ENCODE data around the gene SLC30A7. TPM values are rescaled to one million over a fixed set of nuclear protein-coding genes. Genes with fewer than 3 reads are reported as not detected.
A peak's percentile ranks its signal among the peaks of the same experiment; 100 is the strongest.
"Not testable (repeated sequence)": the region's sequence is repeated elsewhere in the genome, so short reads cannot be mapped to it uniquely, and the experiment has no call there.

Gene SLC30A7
- total RNA-seq, 1 donor from 2014 or later: 39.4 TPM

DNA sequence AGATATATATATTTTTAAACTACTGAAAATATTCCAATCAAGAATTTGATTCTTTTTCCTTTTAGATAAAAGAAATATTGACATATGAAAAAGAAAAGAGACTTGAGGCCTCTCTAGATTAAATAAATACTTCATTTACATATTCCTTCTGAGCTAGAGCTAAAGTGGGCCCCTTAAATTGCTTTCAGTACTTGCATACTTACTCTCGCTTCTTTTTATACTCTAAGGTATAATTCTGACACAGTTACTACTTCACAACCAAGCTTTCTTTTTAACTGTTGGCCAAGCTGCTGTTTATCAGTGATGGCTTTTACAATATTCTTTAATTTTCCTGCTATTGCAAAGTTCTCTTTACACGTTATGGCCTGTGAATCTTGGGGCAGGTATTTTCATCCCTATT is 25.9 kb upstream of the SLC30A7 start:
- Mint-ChIP-seq H3K9me3 (no peaks in the 10 kb centered on the region), H3K27me3 (ENCODE audit: low read depth) (peaks cover 4% of the 10 kb centered on the region), H3K4me3 (ENCODE audit: low read depth) (no peak overlapping the region), H3K36me3 (ENCODE audit: low read depth) (no peaks in the 10 kb centered on the region), H3K4me1 (ENCODE audit: low read depth) (no peaks in the 10 kb centered on the region), H3K27ac (no peak overlapping the region)
- DNase-seq (ENCODE audit: low spot score): no peak
- intact Hi-C loops (cut with micrococcal nuclease): loop anchor here (5.0 kb wide), 2 partner anchors 263 to 328 kb away; no protein-coding TSS in a partner anchor

GRCh38 chr1:100874433-100874832 is 21.5 kb upstream of the SLC30A7 start:
- Mint-ChIP-seq H3K27ac (no peak overlapping the region), H3K4me1 (ENCODE audit: low read depth) (no peaks in the 10 kb centered on the region), H3K4me3 (ENCODE audit: low read depth) (no peak overlapping the region), H3K9me3 (no peaks in the 10 kb centered on the region), H3K36me3 (ENCODE audit: low read depth) (no peaks in the 10 kb centered on the region), H3K27me3 (ENCODE audit: low read depth) (peaks cover 2% of the 10 kb centered on the region)
- DNase-seq (ENCODE audit: low spot score): no peak
- intact Hi-C loops (cut with micrococcal nuclease): no loop called here

- intact Hi-C loops (cut with micrococcal nuclease): no loop called here
- H3K9me3 Mint-ChIP-seq: no peaks in the 10 kb centered on the region
- H3K4me3 Mint-ChIP-seq (ENCODE audit: low read depth): no peak overlapping the region
- no peak overlapping the region for H3K27ac Mint-ChIP-seq
- peaks cover 2% of the 10 kb centered on the region for H3K27me3 Mint-ChIP-seq (ENCODE audit: low read depth)
- DNase-seq (ENCODE audit: low spot score): no peak
- H3K36me3 Mint-ChIP-seq (ENCODE audit: low read depth): no peaks in the 10 kb centered on the region
- no peaks in the 10 kb centered on the region for H3K4me1 Mint-ChIP-seq (ENCODE audit: low read depth)
Measured at GRCh38 chr1:100875228-100875627, 20.7 kb upstream of the SLC30A7 start.

- H3K9me3 Mint-ChIP-seq: no peaks in the 10 kb centered on the region
- peaks cover 2% of the 10 kb centered on the region for H3K27me3 Mint-ChIP-seq (ENCODE audit: low read depth)
- H3K4me3 Mint-ChIP-seq (ENCODE audit: low read depth): no peak overlapping the region
- no peak overlapping the region for H3K27ac Mint-ChIP-seq
- DNase-seq (ENCODE audit: low spot score): no peak
- H3K36me3 Mint-ChIP-seq (ENCODE audit: low read depth): no peaks in the 10 kb centered on the region
- H3K4me1 Mint-ChIP-seq (ENCODE audit: low read depth): no peaks in the 10 kb centered on the region
- intact Hi-C loops (cut with micrococcal nuclease): no loop called here
Measured at GRCh38 chr1:100876291-100876690, 19.6 kb upstream of the SLC30A7 start.

DNA sequence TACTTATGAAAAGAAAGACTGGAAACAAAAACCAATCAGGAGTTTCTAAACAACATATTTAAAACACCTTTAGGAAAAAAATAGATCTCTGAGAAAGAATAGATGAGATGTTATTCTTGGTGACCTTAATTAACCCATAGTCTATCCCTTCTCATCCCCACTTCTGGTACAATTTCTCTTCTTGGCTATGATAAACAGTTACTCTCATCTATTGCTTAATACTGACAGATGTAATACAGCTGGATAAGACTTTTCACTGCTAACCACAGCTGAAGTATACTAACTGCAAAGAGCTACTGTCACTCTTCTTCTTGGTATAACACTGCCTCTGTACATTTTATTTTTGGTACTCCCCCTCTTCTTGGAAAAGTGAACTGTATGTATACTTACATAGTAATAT is 16.5 kb upstream of the SLC30A7 start:
- no peaks in the 10 kb centered on the region for H3K9me3 Mint-ChIP-seq
- intact Hi-C loops (cut with micrococcal nuclease): no loop called here
- H3K4me1 Mint-ChIP-seq (ENCODE audit: low read depth): peaks cover 2% of the 10 kb centered on the region
- DNase-seq (ENCODE audit: low spot score): no peak
- peaks cover 6% of the 10 kb centered on the region for H3K27me3 Mint-ChIP-seq (ENCODE audit: low read depth)
- no peak overlapping the region for H3K27ac Mint-ChIP-seq
- H3K4me3 Mint-ChIP-seq (ENCODE audit: low read depth): no peak overlapping the region
- H3K36me3 Mint-ChIP-seq (ENCODE audit: low read depth): no peaks in the 10 kb centered on the region

GRCh38 chr1:100881687-100882086 is 14.2 kb upstream of the SLC30A7 start:
- Mint-ChIP-seq H3K36me3 (ENCODE audit: low read depth) (no peaks in the 10 kb centered on the region), H3K4me1 (ENCODE audit: low read depth) (peaks cover 2% of the 10 kb centered on the region), H3K4me3 (ENCODE audit: low read depth) (no peak overlapping the region), H3K9me3 (no peaks in the 10 kb centered on the region), H3K27me3 (ENCODE audit: low read depth) (peaks cover 4% of the 10 kb centered on the region), H3K27ac (no peak overlapping the region)
- intact Hi-C loops (cut with micrococcal nuclease): no loop called here
- DNase-seq (ENCODE audit: low spot score): no peak

DNA sequence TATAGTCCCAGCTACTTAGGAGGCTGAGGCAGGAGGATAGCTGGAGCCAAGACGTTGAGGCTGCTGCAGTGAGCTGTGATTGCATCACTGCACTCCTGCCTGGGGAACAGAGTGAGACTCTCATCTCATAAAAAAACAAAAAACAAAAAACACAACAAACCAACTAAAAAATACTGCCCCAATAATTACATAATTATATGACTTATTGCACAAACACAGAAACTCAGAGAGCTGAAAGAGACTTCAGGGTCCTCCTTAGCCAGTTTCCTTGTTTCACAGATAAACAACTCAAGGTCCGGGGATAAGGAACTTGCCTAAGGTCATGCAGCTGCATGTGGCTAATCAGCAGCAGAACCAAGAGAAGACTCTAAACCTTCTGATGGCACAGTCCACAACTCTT is 13.2 kb upstream of the SLC30A7 start:
- peaks cover 2% of the 10 kb centered on the region for H3K4me1 Mint-ChIP-seq (ENCODE audit: low read depth)
- H3K27ac Mint-ChIP-seq: no peak overlapping the region
- peaks cover 4% of the 10 kb centered on the region for H3K27me3 Mint-ChIP-seq (ENCODE audit: low read depth)
- H3K4me3 Mint-ChIP-seq (ENCODE audit: low read depth): no peak overlapping the region
- DNase-seq (ENCODE audit: low spot score): no peak
- H3K36me3 Mint-ChIP-seq (ENCODE audit: low read depth): no peaks in the 10 kb centered on the region
- intact Hi-C loops (cut with micrococcal nuclease): no loop called here
- no peaks in the 10 kb centered on the region for H3K9me3 Mint-ChIP-seq

GRCh38 chr1:100883963-100884362 is 11.9 kb upstream of the SLC30A7 start:
- H3K4me3 Mint-ChIP-seq (ENCODE audit: low read depth): no peak overlapping the region
- intact Hi-C loops (cut with micrococcal nuclease): no loop called here
- no peak for DNase-seq (ENCODE audit: low spot score)
- no peak overlapping the region for H3K27ac Mint-ChIP-seq
- peaks cover 9% of the 10 kb centered on the region for H3K36me3 Mint-ChIP-seq (ENCODE audit: low read depth)
- peaks cover 9% of the 10 kb centered on the region for H3K9me3 Mint-ChIP-seq
- H3K27me3 Mint-ChIP-seq (ENCODE audit: low read depth): peaks cover 4% of the 10 kb centered on the region
- H3K4me1 Mint-ChIP-seq (ENCODE audit: low read depth): peaks cover 2% of the 10 kb centered on the region

- DNase-seq (ENCODE audit: low spot score); H3K27ac Mint-ChIP-seq; H3K4me3 Mint-ChIP-seq (ENCODE audit: low read depth); H3K27me3 Mint-ChIP-seq (ENCODE audit: low read depth); intact Hi-C loops (cut with micrococcal nuclease): not testable (repeated sequence)
- peaks cover 31% of the 10 kb centered on the region for H3K36me3 Mint-ChIP-seq (ENCODE audit: low read depth)
- peaks cover 32% of the 10 kb centered on the region for H3K9me3 Mint-ChIP-seq
- peaks cover 14% of the 10 kb centered on the region for H3K4me1 Mint-ChIP-seq (ENCODE audit: low read depth)
Measured at GRCh38 chr1:100889007-100889406, 6.9 kb upstream of the SLC30A7 start.

GRCh38 chr1:100889869-100890482 is 5.9 kb upstream of the SLC30A7 start:
- intact Hi-C loops (cut with micrococcal nuclease); H3K27me3 Mint-ChIP-seq (ENCODE audit: low read depth); H3K27ac Mint-ChIP-seq; H3K4me3 Mint-ChIP-seq (ENCODE audit: low read depth); DNase-seq (ENCODE audit: low spot score): not testable (repeated sequence)
- Mint-ChIP-seq H3K4me1 (ENCODE audit: low read depth) (peaks cover 21% of the 10 kb centered on the region), H3K36me3 (ENCODE audit: low read depth) (peaks cover 31% of the 10 kb centered on the region), H3K9me3 (peaks cover 32% of the 10 kb centered on the region)

GRCh38 chr1:100891380-100891779 is 4.5 kb upstream of the SLC30A7 start:
- intact Hi-C loops (cut with micrococcal nuclease): no loop called here
- H3K27ac Mint-ChIP-seq: no peak overlapping the region
- no peak overlapping the region for H3K4me3 Mint-ChIP-seq (ENCODE audit: low read depth)
- H3K36me3 Mint-ChIP-seq (ENCODE audit: low read depth): peaks cover 34% of the 10 kb centered on the region
- peaks cover 32% of the 10 kb centered on the region for H3K9me3 Mint-ChIP-seq
- H3K4me1 Mint-ChIP-seq (ENCODE audit: low read depth): peaks cover 21% of the 10 kb centered on the region
- DNase-seq (ENCODE audit: low spot score): no peak
- H3K27me3 Mint-ChIP-seq (ENCODE audit: low read depth): no peaks in the 10 kb centered on the region

GRCh38 chr1:100892554-100892953 is 3.3 kb upstream of the SLC30A7 start:
- Mint-ChIP-seq H3K4me1 (ENCODE audit: low read depth) (peaks cover 24% of the 10 kb centered on the region), H3K27me3 (ENCODE audit: low read depth) (no peaks in the 10 kb centered on the region), H3K4me3 (ENCODE audit: low read depth) (no peak overlapping the region), H3K9me3 (peaks cover 32% of the 10 kb centered on the region), H3K36me3 (ENCODE audit: low read depth) (peaks cover 40% of the 10 kb centered on the region), H3K27ac (no peak overlapping the region)
- DNase-seq (ENCODE audit: low spot score): no peak
- intact Hi-C loops (cut with micrococcal nuclease): no loop called here

DNA sequence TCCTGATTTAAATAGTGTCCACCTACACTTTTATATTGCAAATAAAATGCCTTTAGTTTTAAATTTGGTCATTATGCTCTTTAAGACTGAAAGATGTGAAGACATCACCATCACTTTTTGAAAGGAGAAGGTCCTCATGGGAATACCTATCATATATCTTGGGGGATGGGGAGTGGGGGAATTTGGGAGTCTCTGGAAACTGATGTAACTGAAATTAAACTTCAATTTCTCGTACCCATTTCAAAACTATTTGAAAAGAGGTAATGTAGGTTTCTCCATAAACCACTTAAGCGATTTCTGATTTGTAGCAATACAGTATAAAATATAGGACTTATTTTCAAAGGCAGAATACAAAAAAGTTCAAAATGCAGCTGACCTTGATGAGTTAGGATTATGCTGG is 2.2 kb upstream of the SLC30A7 start:
- Mint-ChIP-seq H3K36me3 (ENCODE audit: low read depth) (peaks cover 43% of the 10 kb centered on the region), H3K4me1 (ENCODE audit: low read depth) (peaks cover 33% of the 10 kb centered on the region), H3K27ac (no peak overlapping the region), H3K9me3 (peaks cover 25% of the 10 kb centered on the region), H3K4me3 (ENCODE audit: low read depth) (peak overlapping the region; percentile 56), H3K27me3 (ENCODE audit: low read depth) (no peaks in the 10 kb centered on the region)
- intact Hi-C loops (cut with micrococcal nuclease): loop anchor here (2.0 kb wide), 1 partner anchor 345 kb away; no protein-coding TSS in a partner anchor
- no peak for DNase-seq (ENCODE audit: low spot score)
